Fibroblast of villous mesenchyme (primary cell): ENCODE results near the gene AVPR1A. TPM values are rescaled to one million over a fixed set of nuclear protein-coding genes. Genes with fewer than 3 reads are reported as not detected.
A peak's percentile ranks its signal among the peaks of the same experiment; 100 is the strongest.

Source experiments
- DNase-seq: peaks from one replicate; pipeline ENCODE4 v3.0.0-alpha.2; 2010; ENCODE audit warnings: low read depth
- H3K4me3 ChIP-seq: 2 replicates; pipeline ENCODE4 v1.5.1; 2011; ENCODE audit warnings: low read depth, mild to moderate bottlenecking, low read length
- CTCF ChIP-seq: IDR thresholded peaks from 2 replicates; pipeline ENCODE4 v1.5.1; 2012; ENCODE audit warnings: low read depth, mild to moderate bottlenecking, low read length; ENCODE audit not compliant: insufficient read depth
- total RNA-seq: library from RNA; depleted of rRNA; stranded (reverse); fragments of >200 nt; gene quantifications from 2 replicates; pipeline ENCODE4 v1.2.3, GENCODE V29; 2012

The AVPR1A gene
- total RNA-seq, 1 donor: not detected

- H3K4me3 ChIP-seq: no peak overlapping the region
- DNase-seq: no peak
- no peak for TF ChIP-seq CTCF
These were observed 4.4 kb upstream of the AVPR1A start for GRCh38 chr12:63155375-63155774.

- no peak overlapping the region for H3K4me3 ChIP-seq
- DNase-seq: no peak
- no peak for TF ChIP-seq CTCF
These were observed 3.6 kb upstream of the AVPR1A start for GRCh38 chr12:63154560-63154959.

- no peak for DNase-seq
- H3K4me3 ChIP-seq: no peak overlapping the region
These were observed 1.3 kb upstream of the AVPR1A start for GRCh38 chr12:63152321-63152700.

GRCh38 chr12:63151623-63152320 is 771 bp upstream of the AVPR1A start:
- peak; percentile 35 for DNase-seq
- H3K4me3 ChIP-seq: no peak overlapping the region
- TF ChIP-seq CTCF: peak; percentile 75

More at GRCh38 chr12:63152321-63152700, 1.3 kb upstream of the AVPR1A start:
- TF ChIP-seq CTCF: no peak

- TF ChIP-seq CTCF: no peak
- no peak for DNase-seq
- no peak overlapping the region for H3K4me3 ChIP-seq
These were observed 890 bp downstream of the AVPR1A start for GRCh38 chr12:63149909-63150712.

GRCh38 chr12:63144556-63144955 is 6.4 kb downstream of the AVPR1A start:
- no peak for DNase-seq
- no peak overlapping the region for H3K4me3 ChIP-seq
- TF ChIP-seq CTCF: no peak
